Prostate gland (tissue), 2 donors: ENCODE results near the gene PPP1R1B. TPM values are rescaled to one million over a fixed set of nuclear protein-coding genes. Genes with fewer than 3 reads are reported as not detected.

ENCODE experiments used
- DNase-seq: peaks from one replicate; pipeline ENCODE4 v3.0.0-alpha.2; 2019; ENCODE audit warnings: low spot score
- H3K27ac ChIP-seq, 2 donors: fragments of 200-600 bp; sonication (generic); 2 replicates each; pipeline ENCODE4 v1.5.1; 2017 to 2019
- H3K27me3 ChIP-seq: fragments of 200-600 bp; sonication (generic); replicated peaks from 2 replicates; pipeline ENCODE4 v1.5.1; 2019; ENCODE audit not compliant: insufficient read depth
- H3K36me3 ChIP-seq, 2 donors: fragments of 200-600 bp; sonication (generic); 1 replicate in 1 of 2; 2 replicates in 1 of 2; pipeline versions ENCODE4 v1.5.1 to v1.8.1; 2017 to 2019
- H3K4me1 ChIP-seq: fragments of 200-600 bp; sonication (generic); replicated peaks from 2 replicates; pipeline ENCODE4 v1.5.1; 2019
- H3K4me3 ChIP-seq, 2 donors: fragments of 200-600 bp; sonication (generic); 2 replicates each; pipeline ENCODE4 v1.5.1; 2017 to 2019
- H3K9me3 ChIP-seq: fragments of 200-600 bp; sonication (generic); 2 replicates; pipeline ENCODE4 v1.5.1; 2017
- CTCF ChIP-seq, 4 experiments: fragments of 200-600 bp in 2 of 4; fragments of 450-650 bp in 2 of 4; sonication (generic) in 2 of 4; IDR thresholded peaks; 1 replicate in 3 of 4; 2 replicates in 1 of 4; pipeline ENCODE4 v1.5.1; 2016 to 2019; ENCODE audit warnings: antibody characterized with exemption in 4 of 4, mild to moderate bottlenecking in 2 of 4, moderate library complexity in 2 of 4
- POLR2A ChIP-seq: fragments of 450-650 bp; IDR thresholded peaks from one replicate; pipeline ENCODE4 v1.6.1; 2016; ENCODE audit warnings: antibody characterized with exemption, mild to moderate bottlenecking
- POLR2AphosphoS5 ChIP-seq: sonication (generic); formaldehyde crosslinking; IDR thresholded peaks from one replicate; pipeline ENCODE4 v1.6.1; 2017; ENCODE audit warnings: antibody characterized with exemption
- WGBS: methylation state at CpG from one replicate; pipeline ENCODE4 v1.1.5; 2018; 5-methylcytosine and 5-hydroxymethylcytosine counted together
- intact Hi-C: fragments of 100-400 bp; cut with DNase I; formaldehyde crosslinking; loops from one replicate; pipeline ENCODE4 v1.14.2; 2022
- total RNA-seq, 2 donors: library from RNA; depleted of rRNA; stranded (reverse); fragments of >200 nt; gene quantifications; one replicate each; pipeline ENCODE4 v1.1.0, GENCODE V29; 2016

PPP1R1B gene
- total RNA-seq, 2 donors from 2014 or later = 69.0 to 108 TPM

GRCh38 chr17:39640591-39641031 lies 13.9 kb downstream of the PPP1R1B start:
- Histone ChIP-seq H3K4me3 (no peak overlapping the region), H3K9me3 (no peaks in the 10 kb centered on the region), H3K27ac (no peak overlapping the region), H3K36me3 (no peaks in the 10 kb centered on the region), H3K4me1 (peaks cover 20% of the 10 kb centered on the region), H3K27me3 (no peaks in the 10 kb centered on the region)
- DNase-seq = no peak
- intact Hi-C loops = no loop called here
- TF ChIP-seq CTCF (IDR thresholded peaks at IDR 0.05) = no peak
- no peak for TF ChIP-seq POLR2A
- TF ChIP-seq POLR2AphosphoS5 = no peak
- 62% methylated on average over 4 of the region's 4 CpGs for WGBS

GRCh38 chr17:39641097-39641496 lies 14.3 kb downstream of the PPP1R1B start:
- Histone ChIP-seq H3K27me3 (no peaks in the 10 kb centered on the region), H3K4me1 (peaks cover 20% of the 10 kb centered on the region), H3K4me3 (no peak overlapping the region), H3K9me3 (no peaks in the 10 kb centered on the region), H3K36me3 (no peaks in the 10 kb centered on the region), H3K27ac (no peak overlapping the region)
- intact Hi-C loops = no loop called here
- WGBS = 94% methylated on average over 4 of the region's 4 CpGs
- DNase-seq = no peak
- TF ChIP-seq CTCF (IDR thresholded peaks at IDR 0.05) = no peak
- no peak for TF ChIP-seq POLR2AphosphoS5
- no peak for TF ChIP-seq POLR2A

DNA sequence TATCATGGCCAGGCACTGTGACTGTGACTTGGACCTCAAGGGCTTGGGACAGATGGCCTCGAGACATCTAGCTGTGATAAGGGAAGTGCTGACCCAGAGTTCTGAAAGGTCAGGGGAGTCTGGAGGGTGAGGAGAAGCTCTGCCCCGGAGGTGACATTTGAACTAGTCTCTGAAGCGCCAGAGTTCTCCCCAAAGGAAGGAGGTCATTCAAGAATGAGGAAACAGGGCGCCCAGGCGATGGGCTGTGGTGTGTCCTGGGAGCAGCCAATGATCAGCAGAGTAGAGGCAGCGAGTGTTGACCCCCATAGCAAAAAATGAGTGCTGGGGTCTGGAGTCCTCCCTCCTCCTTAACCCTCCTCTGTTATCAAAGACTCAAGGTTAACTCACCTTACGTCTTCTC lies 15.1 kb downstream of the PPP1R1B start:
- Histone ChIP-seq H3K9me3 (no peaks in the 10 kb centered on the region), H3K4me1 (peaks cover 13% of the 10 kb centered on the region), H3K36me3 (no peaks in the 10 kb centered on the region), H3K27ac (no peak overlapping the region), H3K27me3 (no peaks in the 10 kb centered on the region), H3K4me3 (no peak overlapping the region)
- TF ChIP-seq POLR2AphosphoS5 (no peak), POLR2A (no peak), CTCF (IDR thresholded peaks at IDR 0.05) (no peak)
- no peak for DNase-seq
- intact Hi-C loops = no loop called here
- 84% methylated on average over 7 of the region's 7 CpGs for WGBS

DNA sequence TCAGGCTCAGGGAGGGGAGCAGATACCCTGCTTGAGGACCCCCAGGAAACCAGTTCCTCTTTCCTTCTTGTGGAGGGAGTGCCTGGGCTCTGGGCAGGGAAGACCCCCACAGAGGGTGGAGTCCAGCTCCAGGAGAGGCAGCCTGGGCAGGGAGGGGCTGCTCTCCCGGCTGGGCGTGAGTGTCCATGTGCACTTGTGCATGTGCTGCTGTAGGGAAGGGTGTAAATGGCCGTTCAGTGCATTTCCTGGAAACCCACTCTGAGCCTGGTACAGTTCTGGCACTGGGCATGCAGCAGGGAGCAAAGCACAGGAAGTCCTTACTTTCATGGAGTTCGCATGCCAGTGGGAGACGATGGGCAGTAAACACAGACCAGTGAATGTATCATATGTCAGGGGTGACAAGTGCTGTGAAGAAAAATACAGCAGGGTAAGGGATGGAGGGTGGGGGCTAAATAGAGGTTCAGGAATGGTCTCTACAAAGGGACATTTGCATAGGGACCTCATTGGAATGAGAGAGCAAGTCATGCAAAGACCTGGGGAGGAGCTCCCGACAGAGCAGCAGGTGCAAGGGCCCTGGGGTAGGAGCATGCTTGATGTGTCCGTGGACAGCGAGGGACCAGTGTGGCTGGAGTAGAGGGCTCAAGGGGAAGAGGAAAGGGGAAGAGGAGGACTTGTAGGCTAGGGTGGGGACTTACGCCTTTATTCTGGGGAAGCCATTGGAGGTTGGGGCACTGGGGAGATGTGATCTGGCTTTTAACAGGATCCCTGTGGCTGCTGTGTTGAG lies 15.7 kb downstream of the PPP1R1B start:
- Histone ChIP-seq H3K27ac (no peak overlapping the region), H3K9me3 (no peaks in the 10 kb centered on the region), H3K4me3 (no peak overlapping the region), H3K4me1 (peaks cover 13% of the 10 kb centered on the region), H3K36me3 (no peaks in the 10 kb centered on the region), H3K27me3 (no peaks in the 10 kb centered on the region)
- WGBS = 76% methylated on average over 9 of the region's 9 CpGs
- intact Hi-C loops = no loop called here
- TF ChIP-seq POLR2A (no peak), CTCF (IDR thresholded peaks at IDR 0.05) (no peak), POLR2AphosphoS5 (no peak)
- DNase-seq = no peak

DNA sequence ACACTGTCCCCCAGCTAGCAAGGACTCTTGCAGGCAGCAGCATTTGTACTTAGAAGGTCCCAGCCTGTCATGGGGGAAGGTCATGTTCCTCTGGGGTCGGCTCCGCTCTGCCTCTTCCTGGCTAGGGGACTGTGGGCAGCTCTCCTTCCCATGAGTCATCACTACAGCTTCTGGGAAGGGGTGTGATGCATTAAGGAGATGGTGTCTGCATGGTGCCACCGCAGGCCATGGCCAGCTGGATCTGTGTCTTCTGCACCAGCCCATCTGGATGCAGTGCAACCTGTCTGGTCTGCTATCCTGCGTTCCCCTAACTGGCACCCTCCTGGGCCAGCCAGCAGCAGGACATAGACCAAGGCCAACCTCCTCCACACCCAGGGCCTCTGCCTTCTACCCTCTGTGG lies 16.5 kb downstream of the PPP1R1B start:
- Histone ChIP-seq H3K4me1 (peaks cover 7% of the 10 kb centered on the region), H3K27me3 (no peaks in the 10 kb centered on the region), H3K36me3 (no peaks in the 10 kb centered on the region), H3K27ac (no peak overlapping the region), H3K4me3 (no peak overlapping the region), H3K9me3 (no peaks in the 10 kb centered on the region)
- TF ChIP-seq CTCF (IDR thresholded peaks at IDR 0.05) (no peak), POLR2AphosphoS5 (no peak), POLR2A (no peak)
- WGBS = 67% methylated on average over 4 of the region's 4 CpGs
- intact Hi-C loops = no loop called here
- no peak for DNase-seq
